Trophoblast cell (in vitro differentiated cells and primary cell): Measurements from ENCODE around the gene ARMC3.
"Not testable (repeated sequence)": the region's sequence is repeated elsewhere in the genome, so short reads cannot be mapped to it uniquely, and the experiment has no call there.

ENCODE experiments used
- DNase-seq, 2 donors: peaks; one replicate each; pipeline ENCODE4 v3.0.0-alpha.2; 2016
- H2AFZ ChIP-seq: 2 replicates; pipeline ENCODE4 v1.6.1; 2013; ENCODE audit warnings: low read length, moderate library complexity, mild to moderate bottlenecking; ENCODE audit not compliant: insufficient read depth, poor library complexity
- H2AK5ac ChIP-seq: 2 replicates; pipeline ENCODE4 v1.6.1; 2013; ENCODE audit warnings: mild to moderate bottlenecking, low read length
- H2BK120ac ChIP-seq: 2 replicates; pipeline ENCODE4 v1.6.1; 2013; ENCODE audit warnings: low read length, mild to moderate bottlenecking, moderate library complexity; ENCODE audit not compliant: insufficient read depth, poor library complexity
- H2BK12ac ChIP-seq: 2 replicates; pipeline ENCODE4 v1.6.1; 2013; ENCODE audit warnings: mild to moderate bottlenecking, low read length, moderate library complexity
- H2BK5ac ChIP-seq: 2 replicates; pipeline ENCODE4 v1.6.1; 2013; ENCODE audit warnings: low read length, low read depth, moderate library complexity, mild to moderate bottlenecking; ENCODE audit not compliant: poor library complexity
- H3K14ac ChIP-seq: 2 replicates; pipeline ENCODE4 v1.6.1; 2013; ENCODE audit warnings: mild to moderate bottlenecking, low read length
- H3K18ac ChIP-seq: 2 replicates; pipeline ENCODE4 v1.6.1; 2013; ENCODE audit warnings: mild to moderate bottlenecking, low read length
- H3K23ac ChIP-seq: 2 replicates; pipeline ENCODE4 v1.6.1; 2013; ENCODE audit warnings: low read length
- H3K27ac ChIP-seq: 2 replicates; pipeline ENCODE4 v1.5.1; 2013; ENCODE audit warnings: low read depth, mild to moderate bottlenecking, inconsistent platforms, low read length, moderate library complexity
- H3K27me3 ChIP-seq: 2 replicates; pipeline ENCODE4 v1.6.1; 2013; ENCODE audit warnings: inconsistent platforms, mild to moderate bottlenecking, low read length, moderate library complexity; ENCODE audit not compliant: insufficient read depth
- H3K36me3 ChIP-seq, 2 experiments: 1 replicate in 1 of 2; 2 replicates in 1 of 2; pipeline ENCODE4 v1.6.1; 2013; ENCODE audit warnings: low read length in 2 of 2, mild to moderate bottlenecking in 2 of 2, moderate library complexity in 1 of 2; ENCODE audit not compliant: insufficient read depth in 2 of 2, control insufficient read depth in 1 of 2
- H3K4ac ChIP-seq: 2 replicates; pipeline ENCODE4 v1.6.1; 2013; ENCODE audit warnings: low read depth, mild to moderate bottlenecking, low read length, moderate library complexity
- H3K4me1 ChIP-seq, 2 experiments: 1 replicate in 1 of 2; 2 replicates in 1 of 2; pipeline ENCODE4 v1.6.1; 2013; ENCODE audit warnings: low read length in 2 of 2, mild to moderate bottlenecking in 2 of 2, moderate library complexity in 1 of 2; ENCODE audit not compliant: insufficient read depth in 2 of 2, control insufficient read depth in 1 of 2
- H3K4me2 ChIP-seq: 2 replicates; pipeline ENCODE4 v1.6.1; 2013; ENCODE audit warnings: inconsistent platforms, mild to moderate bottlenecking, low read length, moderate library complexity
- H3K4me3 ChIP-seq: 2 replicates; pipeline ENCODE4 v1.5.1; 2013; ENCODE audit warnings: mild to moderate bottlenecking, low read depth, low read length, inconsistent platforms
- H3K79me1 ChIP-seq: one replicate; pipeline ENCODE4 v1.6.1; 2013; ENCODE audit warnings: low read length
- H3K79me2 ChIP-seq: 2 replicates; pipeline ENCODE4 v1.6.1; 2013; ENCODE audit warnings: low read length, mild to moderate bottlenecking; ENCODE audit not compliant: control insufficient read depth, insufficient read depth, poor library complexity
- H3K9ac ChIP-seq: 2 replicates; pipeline ENCODE4 v1.6.1; 2013; ENCODE audit warnings: mild to moderate bottlenecking, low read length
- H3K9me3 ChIP-seq: 2 replicates; pipeline ENCODE4 v1.6.1; 2013; ENCODE audit warnings: low read depth, mild to moderate bottlenecking, control low read depth, inconsistent platforms, low read length; ENCODE audit not compliant: insufficient read depth
- H4K12ac ChIP-seq: 2 replicates; pipeline ENCODE4 v1.6.1; 2013; ENCODE audit warnings: low read depth, mild to moderate bottlenecking, low read length, moderate library complexity
- H4K8ac ChIP-seq: 2 replicates; pipeline ENCODE4 v1.6.1; 2013; ENCODE audit warnings: low read depth, mild to moderate bottlenecking, low read length, moderate library complexity
- H4K91ac ChIP-seq: one replicate; pipeline ENCODE4 v1.6.1; 2013; ENCODE audit warnings: low read depth, mild to moderate bottlenecking, low read length, moderate library complexity
- WGBS: extraction: QIAGEN DNeasy Blood & Tissue Kit; methylation state at CpG from one replicate; pipeline ENCODE4 v1.1.7; 2013; ENCODE audit warnings: missing lambda C conversion rate; ENCODE audit not compliant: insufficient read length, insufficient coverage; ENCODE audit errors: extremely low coverage; 5-methylcytosine and 5-hydroxymethylcytosine counted together

Gene ARMC3

DNA sequence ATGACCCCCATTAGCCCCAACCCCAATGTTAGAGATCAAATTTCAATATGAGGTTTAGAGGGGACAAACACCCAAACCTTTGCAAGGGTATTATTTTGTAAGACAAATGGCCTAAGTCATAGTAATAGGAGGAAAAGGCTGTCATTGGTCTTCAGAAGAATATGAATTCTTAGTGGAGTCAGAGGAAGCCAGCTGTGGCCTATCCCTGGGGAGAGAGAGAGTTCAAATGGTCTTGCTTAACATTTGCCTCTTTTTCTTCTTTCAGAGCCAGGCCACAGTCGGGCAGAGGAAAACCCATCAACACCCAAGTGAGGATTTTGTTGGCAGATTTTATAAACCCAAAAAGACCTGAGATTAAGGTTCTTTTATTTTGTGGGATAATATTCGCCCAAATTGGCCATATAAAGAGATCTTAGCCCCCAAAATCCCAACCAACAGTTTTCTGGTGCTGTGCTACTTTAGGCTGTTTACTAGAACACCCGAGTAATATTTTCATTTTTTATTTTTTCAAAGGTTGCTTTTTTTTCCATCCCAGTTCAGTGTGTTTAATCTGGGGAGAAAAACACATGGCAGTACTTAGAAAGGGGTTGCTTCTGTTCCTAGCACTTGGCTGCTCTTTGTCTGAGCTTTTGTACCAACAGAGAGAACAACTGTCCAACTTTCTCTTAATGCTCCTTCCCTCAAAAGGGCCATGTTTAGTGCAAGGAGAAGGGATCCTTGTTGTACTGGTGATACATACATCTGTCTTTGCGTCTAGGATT lies 26.8 kb upstream of the ARMC3 start:
- H4K8ac ChIP-seq = no peak overlapping the region
- H3K9me3 ChIP-seq = no peaks in the 10 kb centered on the region
- no peak overlapping the region for H3K27ac ChIP-seq
- no peak overlapping the region for H3K23ac ChIP-seq
- H3K4me1 ChIP-seq = peaks cover 3 to 5% of the 10 kb centered on the region in 2 experiments
- no peak overlapping the region for H3K4me3 ChIP-seq
- H3K4ac ChIP-seq = no peak overlapping the region
- no peaks in the 10 kb centered on the region for H3K79me2 ChIP-seq
- no CpG with 5 or more reads among the region's 4 CpGs for WGBS
- no peak overlapping the region for H4K91ac ChIP-seq
- no peak for DNase-seq
- no peak overlapping the region for H3K14ac ChIP-seq
- no peaks in the 10 kb centered on the region for H3K27me3 ChIP-seq
- no peak overlapping the region for H3K18ac ChIP-seq
- no peak overlapping the region for H3K4me2 ChIP-seq
- no peak overlapping the region for H2AFZ ChIP-seq
- H4K12ac ChIP-seq = no peak overlapping the region
- H3K36me3 ChIP-seq = no peaks in the 10 kb centered on the region
- H2BK5ac ChIP-seq = no peak overlapping the region
- H3K9ac ChIP-seq = no peak overlapping the region
- H3K79me1 ChIP-seq = peaks cover 5% of the 10 kb centered on the region
- no peak overlapping the region for H2BK12ac ChIP-seq
- no peak overlapping the region for H2BK120ac ChIP-seq
- no peak overlapping the region for H2AK5ac ChIP-seq

DNA sequence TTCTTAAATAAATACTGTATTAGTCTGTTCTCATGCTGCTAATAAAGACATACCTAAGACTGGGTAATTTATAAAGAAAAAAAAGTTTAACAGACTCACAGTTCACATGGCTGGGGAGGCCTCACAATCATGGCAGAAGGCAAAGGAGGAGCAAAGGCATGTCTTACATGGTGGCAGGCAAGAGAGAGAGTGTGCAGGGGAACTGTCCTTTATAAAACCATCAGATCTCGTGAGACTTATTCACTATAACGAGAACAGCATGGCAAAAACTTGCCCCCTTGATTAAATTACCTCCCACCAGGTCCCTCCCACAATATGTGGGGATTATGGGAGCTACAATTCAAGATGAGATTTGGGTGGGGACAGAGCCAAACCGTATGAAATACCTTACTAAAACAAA lies 25.7 kb upstream of the ARMC3 start:
- not testable (repeated sequence) for H4K12ac ChIP-seq, DNase-seq, H3K14ac ChIP-seq, H2BK12ac ChIP-seq, H3K4me1 ChIP-seq, H2AFZ ChIP-seq, H3K4me2 ChIP-seq, H3K18ac ChIP-seq, H4K8ac ChIP-seq, H3K79me1 ChIP-seq, H3K23ac ChIP-seq, H3K4me3 ChIP-seq, H3K79me2 ChIP-seq, H2BK5ac ChIP-seq, H3K27me3 ChIP-seq, H3K27ac ChIP-seq, H2BK120ac ChIP-seq, H3K9me3 ChIP-seq, H2AK5ac ChIP-seq, H3K36me3 ChIP-seq, H3K9ac ChIP-seq, H3K4ac ChIP-seq, H4K91ac ChIP-seq
- no CpG with 5 or more reads among the region's 3 CpGs for WGBS

DNA sequence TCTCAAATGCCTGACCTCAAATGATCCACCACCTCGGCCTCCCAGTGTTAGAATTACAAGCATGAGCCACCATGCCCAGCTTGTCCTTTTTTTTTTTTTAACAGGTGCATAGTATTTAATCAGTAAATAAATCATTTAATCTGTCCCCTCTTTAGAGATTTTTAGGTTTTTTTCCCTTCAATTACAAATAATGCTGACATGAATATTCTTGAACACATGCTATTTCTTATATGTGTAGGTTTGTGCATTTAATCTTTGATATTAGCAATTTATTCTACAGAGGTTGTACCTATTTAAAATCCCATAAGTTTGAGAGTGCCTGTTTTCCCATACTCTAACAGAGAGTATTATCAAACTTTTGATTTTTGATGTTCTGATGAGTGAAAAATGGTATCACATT lies 24.2 kb upstream of the ARMC3 start:
- H3K4me2 ChIP-seq = no peak overlapping the region
- H4K8ac ChIP-seq = no peak overlapping the region
- no peak overlapping the region for H3K18ac ChIP-seq
- H3K4me3 ChIP-seq = no peak overlapping the region
- no peak overlapping the region for H2AFZ ChIP-seq
- no peaks in the 10 kb centered on the region for H3K79me2 ChIP-seq
- no peak overlapping the region for H3K9ac ChIP-seq
- H3K14ac ChIP-seq = no peak overlapping the region
- no peak overlapping the region for H2BK5ac ChIP-seq
- no peak overlapping the region for H2BK12ac ChIP-seq
- WGBS = no CpG with 5 or more reads among the region's 1 CpG
- H4K91ac ChIP-seq = no peak overlapping the region
- no peak for DNase-seq
- no peak overlapping the region for H3K23ac ChIP-seq
- peaks cover under 1 to 2% of the 10 kb centered on the region in 2 experiments for H3K36me3 ChIP-seq
- no peaks in the 10 kb centered on the region for H3K4me1 ChIP-seq
- no peak overlapping the region for H4K12ac ChIP-seq
- H3K27ac ChIP-seq = no peak overlapping the region
- H2AK5ac ChIP-seq = no peak overlapping the region
- H3K79me1 ChIP-seq = peaks cover 2% of the 10 kb centered on the region
- H3K4ac ChIP-seq = no peak overlapping the region
- peaks cover 6% of the 10 kb centered on the region for H3K9me3 ChIP-seq
- H2BK120ac ChIP-seq = no peak overlapping the region
- no peaks in the 10 kb centered on the region for H3K27me3 ChIP-seq

DNA sequence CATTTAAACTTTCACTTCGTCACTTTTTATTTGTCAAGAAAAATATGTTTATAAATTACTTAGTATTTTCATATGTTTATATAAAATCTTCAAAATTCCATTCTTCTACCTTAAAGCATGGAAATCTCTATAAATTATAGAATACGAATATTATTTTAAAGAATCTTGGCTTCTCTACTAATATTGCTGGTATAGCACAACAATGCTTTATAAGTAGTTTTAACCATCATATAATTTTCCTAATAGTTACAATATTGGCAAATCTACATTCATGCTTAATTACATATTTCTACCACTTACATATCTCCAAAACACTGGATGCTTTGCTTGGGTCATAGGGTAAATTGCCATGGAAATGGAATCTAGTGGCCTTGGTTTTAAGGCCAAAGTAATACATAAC lies 21.1 kb upstream of the ARMC3 start:
- no peak overlapping the region for H3K18ac ChIP-seq
- H2AFZ ChIP-seq = no peak overlapping the region
- H4K8ac ChIP-seq = no peak overlapping the region
- no peaks in the 10 kb centered on the region for H3K27me3 ChIP-seq
- no peak overlapping the region for H3K4me3 ChIP-seq
- no peak overlapping the region for H2BK5ac ChIP-seq
- peaks cover 8% of the 10 kb centered on the region for H3K9me3 ChIP-seq
- H3K23ac ChIP-seq = no peak overlapping the region
- H2BK120ac ChIP-seq = no peak overlapping the region
- H3K4me2 ChIP-seq = no peak overlapping the region
- peaks cover 2% of the 10 kb centered on the region in 2 experiments for H3K36me3 ChIP-seq
- no peak overlapping the region for H2AK5ac ChIP-seq
- no peak overlapping the region for H3K4ac ChIP-seq
- no peak overlapping the region for H4K12ac ChIP-seq
- H3K79me2 ChIP-seq = no peaks in the 10 kb centered on the region
- no peak overlapping the region for H3K14ac ChIP-seq
- DNase-seq = no peak
- no peak overlapping the region for H3K27ac ChIP-seq
- no peak overlapping the region for H3K9ac ChIP-seq
- H3K79me1 ChIP-seq = no peaks in the 10 kb centered on the region
- H3K4me1 ChIP-seq = no peaks in the 10 kb centered on the region
- WGBS = no CpG with 5 or more reads among the region's 2 CpGs
- H2BK12ac ChIP-seq = no peak overlapping the region
- H4K91ac ChIP-seq = no peak overlapping the region
